ENCODE measurements around the gene OR6C76.

OR6C76 gene

GRCh38 chr12:55469291-55469690, 43.2 kb downstream of the OR6C76 start:
- DNase-seq (ENCODE audit: low read depth) = no peak

- DNase-seq (ENCODE audit: low read depth) = no peak
Observed at GRCh38 chr12:55470088-55470829, 44.2 kb downstream of the OR6C76 start, which contains the start of gene OR6C70. TSS of gene OR6C70 (minus strand) at chr12:55470138. CDS start at chr12:55470138, 0 bp downstream.

- DNase-seq (ENCODE audit: low read depth) = no peak
Observed at GRCh38 chr12:55472264-55472663, 46.2 kb downstream of the OR6C76 start.

All from iris pigment epithelial cell (primary cell).